ENCODE measurements around the gene ERO1B. TPM values are rescaled to one million over a fixed set of nuclear protein-coding genes. Genes with fewer than 3 reads are reported as not detected.

ERO1B gene
- total and polyA plus RNA-seq, 2 of the 4 experiments (the other 2 are of a cell fraction) = 0.54 to 0.60 TPM

DNA sequence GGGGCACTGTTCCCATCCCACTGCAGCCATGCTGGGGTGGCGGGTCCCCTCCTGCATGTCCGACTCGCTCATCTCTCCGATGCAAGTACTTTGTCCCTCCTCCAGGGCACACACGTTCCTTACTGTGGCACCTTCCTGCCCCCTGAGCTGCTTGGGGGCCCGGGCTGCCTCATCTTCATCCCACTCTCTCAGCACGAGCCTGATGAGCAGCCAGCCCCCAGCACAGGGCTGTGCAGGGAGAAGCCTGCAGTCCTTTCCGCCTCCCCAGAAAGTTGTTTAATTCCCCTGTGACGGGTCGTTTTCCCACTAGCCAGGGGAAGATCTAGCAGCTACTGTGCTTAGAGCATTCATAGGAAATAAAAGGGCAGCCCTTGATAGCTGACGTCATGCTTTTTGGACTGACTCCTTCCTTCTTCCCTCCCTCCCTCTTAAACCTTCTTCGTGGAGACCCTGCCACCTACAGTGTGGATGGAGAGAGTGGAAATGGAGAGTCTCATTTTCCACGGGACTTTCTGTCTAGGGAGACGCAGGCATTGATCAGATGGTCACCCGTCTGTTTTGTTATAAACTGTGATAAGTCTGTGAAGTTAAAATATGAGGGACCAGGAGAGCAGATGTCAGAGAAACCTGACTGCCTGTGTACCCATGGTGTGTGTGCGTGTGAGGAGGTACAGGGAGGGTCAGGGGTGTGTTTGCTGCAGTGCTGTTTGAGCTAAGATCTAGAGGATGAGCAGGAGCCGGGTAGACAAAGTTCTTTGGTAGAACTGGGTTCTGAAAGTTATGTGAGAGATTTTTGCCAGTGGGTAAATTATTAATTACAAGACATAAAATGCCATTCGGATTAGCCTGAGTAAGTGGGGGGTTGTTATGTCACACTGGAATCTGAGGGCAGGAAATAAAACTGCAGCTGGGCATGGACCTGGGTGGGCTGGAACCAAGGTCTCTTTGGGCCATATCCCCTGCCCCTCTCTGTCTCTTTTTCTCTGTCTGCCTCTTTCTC, 105.1 kb downstream of the ERO1B start:
- Histone ChIP-seq H3K27me3 (ENCODE audit: control insufficient read depth, insufficient read depth, low read length) (no peaks in the 10 kb centered on the region), H2BK120ac (ENCODE audit: low read depth, low read length) (no peak overlapping the region), H2BK20ac (ENCODE audit: low read depth, low read length) (no peak overlapping the region), H3K4me3 (ENCODE audit: insufficient read depth, low read depth, low read length) (no peak overlapping the region), H4K91ac (ENCODE audit: insufficient read depth, low read depth, low read length) (no peak overlapping the region), H3K4me1 (ENCODE audit: control insufficient read depth, insufficient read depth, low read length) (peaks cover 2% of the 10 kb centered on the region; the same call in 1 of the 2 replicates), H3K9ac (ENCODE audit: low read depth, low read length) (no peak overlapping the region), H3K56ac (ENCODE audit: extremely low read depth, insufficient read depth, low read length) (no peak overlapping the region), H2AK9ac (replicated peaks; ENCODE audit: low read depth, low read length, poor library complexity) (no peak overlapping the region), H3K4ac (ENCODE audit: low read depth, low read length) (no peak overlapping the region), H3K9me3 (ENCODE audit: control insufficient read depth, insufficient read depth, low read length) (no peaks in the 10 kb centered on the region), H2AK5ac (ENCODE audit: low read depth, low read length) (no peak overlapping the region), H3K36me3 (ENCODE audit: control insufficient read depth, insufficient read depth, low read length) (peaks cover 6% of the 10 kb centered on the region), H4K8ac (ENCODE audit: low read depth in 2 of 2, low read length in 2 of 2) (no peak overlapping the region), H4K20me1 (ENCODE audit: insufficient read depth, low read length) (no peaks in the 10 kb centered on the region), H3K18ac (ENCODE audit: low read depth, low read length) (no peak overlapping the region), H2AFZ (replicated peaks; ENCODE audit: low read length, poor library complexity) (peak overlapping the region; percentile 60), H3K9me1 (ENCODE audit: insufficient read depth, low read length) (no peaks in the 10 kb centered on the region; the same call in 1 of the 2 replicates), H3K14ac (replicated peaks; ENCODE audit: low read depth, low read length) (no peak overlapping the region), H3K4me2 (ENCODE audit: low read depth, low read length) (no peak overlapping the region), H3K27ac (ENCODE audit: insufficient read depth, low read length) (no peak overlapping the region), H2BK15ac (ENCODE audit: low read depth, low read length) (no peak overlapping the region), H2BK5ac (ENCODE audit: low read depth, low read length, poor library complexity, severe bottlenecking) (no peak overlapping the region), H4K5ac (ENCODE audit: low read depth, low read length) (no peak overlapping the region), H3K23ac (ENCODE audit: low read depth, low read length) (no peak overlapping the region), H3K79me1 (ENCODE audit: low read depth in 1 of 2, low read length in 2 of 2) (no peaks in the 10 kb centered on the region)
- WGBS, 2 experiments (ENCODE audit: extremely low coverage in 2 of 2, insufficient read length in 1 of 2) = 55% methylated on average over 3 of the region's 18 CpGs; no CpG with 5 or more reads in 1 of the 2 experiments
- no peak for TF ChIP-seq MAZ (IDR thresholded peaks at IDR 0.05; ENCODE audit: borderline replicate concordance, low read depth, low read length)
- no peak for TF ChIP-seq MAFK (IDR thresholded peaks at IDR 0.05; ENCODE audit: low read depth, low read length)
- TF ChIP-seq RCOR1 (IDR thresholded peaks at IDR 0.05; ENCODE audit: insufficient replicate concordance, low read length) = no peak
- TF ChIP-seq BHLHE40 (IDR thresholded peaks at IDR 0.05; ENCODE audit: low read depth, low read length) = no peak
- TF ChIP-seq RFX5 (IDR thresholded peaks at IDR 0.05; ENCODE audit: low read depth, low read length) = no peak
- TF ChIP-seq POLR2A (IDR thresholded peaks at IDR 0.05; ENCODE audit: low read depth, low read length) = no peak
- TF ChIP-seq NFE2L2 (IDR thresholded peaks at IDR 0.05; ENCODE audit: low read depth, low read length) = no peak
- TF ChIP-seq FOS (IDR thresholded peaks at IDR 0.05; ENCODE audit: low read depth, low read length) = no peak
- no peak for TF ChIP-seq CEBPB (IDR thresholded peaks at IDR 0.05; ENCODE audit: low read depth, low read length)
- TF ChIP-seq USF2 (IDR thresholded peaks at IDR 0.05; ENCODE audit: low read depth, low read length) = no peak
- no peak for TF ChIP-seq CTCF (conservative IDR thresholded peaks at IDR 0.05; ENCODE audit: low read depth, low read length)
- DNase-seq = peak; percentile 40
- dilution Hi-C loops (cut with HindIII; ENCODE audit: low sequenced_read_pairs, unreplicated experiment) = no loop called here
- in situ Hi-C loops (cut with MboI; ENCODE audit: low sequenced_read_pairs) = no loop called here
- intact Hi-C loops (cut with micrococcal nuclease) = no loop called here
- ATAC-seq (ENCODE audit: low read depth) = peak; percentile 48
- ChIA-PET POLR2A (ENCODE audit: unreplicated experiment) (interaction anchor here (0.6 kb wide), 1 partner anchor 31 kb away, joined by 3 read pairs; no protein-coding TSS in a partner anchor), CTCF (no interaction called here)
- BruUV-seq (replicated peaks) = no TSS peak
